Esophagus squamous epithelium (tissue), 4 donors: ENCODE results near the gene GNAL.

Experiments used
- POLR2A ChIP-seq, 4 donors: fragments of 450-650 bp; IDR thresholded peaks; one replicate each; pipeline ENCODE4 v1.6.1; 2017; ENCODE audit warnings: antibody characterized with exemption in 4 of 4, mild to moderate bottlenecking in 4 of 4, moderate library complexity in 3 of 4
- TF ChIP-seq, protein P1 (sequence below), 6 experiments: fragments of 450-650 bp in 4 of 6; fragments of 200-600 bp in 2 of 6; sonication (generic) in 2 of 6; IDR thresholded peaks; one replicate each; pipeline ENCODE4 v1.5.1; 2016 to 2019; ENCODE audit warnings: antibody characterized with exemption in 6 of 6, mild to moderate bottlenecking in 4 of 6, moderate library complexity in 4 of 6

GRCh38 chr18:11660691-11661090 lies 28.4 kb upstream of the GNAL start:
- TF ChIP-seq POLR2A (IDR thresholded peaks at IDR 0.05), result no peak
- TF ChIP-seq, protein P1, sequence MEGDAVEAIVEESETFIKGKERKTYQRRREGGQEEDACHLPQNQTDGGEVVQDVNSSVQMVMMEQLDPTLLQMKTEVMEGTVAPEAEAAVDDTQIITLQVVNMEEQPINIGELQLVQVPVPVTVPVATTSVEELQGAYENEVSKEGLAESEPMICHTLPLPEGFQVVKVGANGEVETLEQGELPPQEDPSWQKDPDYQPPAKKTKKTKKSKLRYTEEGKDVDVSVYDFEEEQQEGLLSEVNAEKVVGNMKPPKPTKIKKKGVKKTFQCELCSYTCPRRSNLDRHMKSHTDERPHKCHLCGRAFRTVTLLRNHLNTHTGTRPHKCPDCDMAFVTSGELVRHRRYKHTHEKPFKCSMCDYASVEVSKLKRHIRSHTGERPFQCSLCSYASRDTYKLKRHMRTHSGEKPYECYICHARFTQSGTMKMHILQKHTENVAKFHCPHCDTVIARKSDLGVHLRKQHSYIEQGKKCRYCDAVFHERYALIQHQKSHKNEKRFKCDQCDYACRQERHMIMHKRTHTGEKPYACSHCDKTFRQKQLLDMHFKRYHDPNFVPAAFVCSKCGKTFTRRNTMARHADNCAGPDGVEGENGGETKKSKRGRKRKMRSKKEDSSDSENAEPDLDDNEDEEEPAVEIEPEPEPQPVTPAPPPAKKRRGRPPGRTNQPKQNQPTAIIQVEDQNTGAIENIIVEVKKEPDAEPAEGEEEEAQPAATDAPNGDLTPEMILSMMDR (IDR thresholded peaks at IDR 0.05), result no peak
